MM.1S (cell line): ENCODE data around the gene DNAAF1.

Source experiments
- DNase-seq: peaks from one replicate; pipeline ENCODE4 v3.0.0-alpha.2; 2015
- H2AFZ ChIP-seq: fragments of 300-600 bp; sonication (generic); 2 replicates; pipeline ENCODE4 v1.6.0; 2016; ENCODE audit warnings: antibody characterized with exemption, low read length
- H3F3A ChIP-seq: fragments of 300-600 bp; sonication (generic); 2 replicates; pipeline ENCODE4 v1.6.1; 2016; ENCODE audit warnings: mild to moderate bottlenecking, antibody characterized with exemption, low read length, moderate library complexity, mixed read lengths; ENCODE audit not compliant: insufficient read depth
- H3K27ac ChIP-seq: fragments of 300-600 bp; sonication (generic); 2 replicates; pipeline ENCODE4 v1.5.1; 2016; ENCODE audit warnings: mild to moderate bottlenecking, low read length
- H3K27me3 ChIP-seq: fragments of 300-600 bp; sonication (generic); replicated peaks from 2 replicates; pipeline ENCODE4 v1.6.0; 2016; ENCODE audit warnings: low read length; ENCODE audit not compliant: insufficient read depth
- H3K36me3 ChIP-seq: fragments of 300-600 bp; sonication (generic); replicated peaks from 2 replicates; pipeline ENCODE4 v1.6.1; 2016; ENCODE audit warnings: mild to moderate bottlenecking, low read length, mixed read lengths; ENCODE audit not compliant: insufficient read depth
- H3K4me1 ChIP-seq: fragments of 300-600 bp; sonication (generic); 2 replicates; pipeline ENCODE4 v1.6.1; 2016; ENCODE audit warnings: low read length, mixed read lengths
- H3K4me2 ChIP-seq: fragments of 300-600 bp; sonication (generic); 2 replicates; pipeline ENCODE4 v1.6.0; 2016; ENCODE audit warnings: low read depth, low read length
- H3K4me3 ChIP-seq: fragments of 300-600 bp; sonication (generic); 2 replicates; pipeline ENCODE4 v1.5.1; 2016; ENCODE audit warnings: low read length, mixed read lengths
- H3K79me2 ChIP-seq: fragments of 300-600 bp; sonication (generic); 2 replicates; pipeline ENCODE4 v1.6.1; 2016; ENCODE audit warnings: mixed run types, low read length, mixed read lengths
- H3K9ac ChIP-seq: fragments of 300-600 bp; sonication (generic); 2 replicates; pipeline ENCODE4 v1.6.1; 2016; ENCODE audit warnings: low read length, mixed read lengths
- H3K9me2 ChIP-seq: fragments of 300-600 bp; sonication (generic); replicated peaks from 2 replicates; pipeline ENCODE4 v1.6.1; 2016; ENCODE audit warnings: mild to moderate bottlenecking, low read length, mixed read lengths; ENCODE audit not compliant: insufficient read depth
- H3K9me3 ChIP-seq: fragments of 300-600 bp; sonication (generic); replicated peaks from 2 replicates; pipeline ENCODE4 v1.6.1; 2016; ENCODE audit warnings: mild to moderate bottlenecking, low read length, mixed read lengths; ENCODE audit not compliant: insufficient read depth
- H4K20me1 ChIP-seq: fragments of 300-600 bp; sonication (generic); 2 replicates; pipeline ENCODE4 v1.6.1; 2016; ENCODE audit warnings: mild to moderate bottlenecking, low read length, moderate library complexity, mixed read lengths; ENCODE audit not compliant: insufficient read depth
- EZH2 ChIP-seq: fragments of 300-600 bp; sonication (generic); optimal IDR thresholded peaks from 2 replicates; pipeline ENCODE3; 2017; ENCODE audit warnings: low read depth, mild to moderate bottlenecking, antibody characterized with exemption, low read length, mixed read lengths
- EZH2phosphoT487 ChIP-seq: fragments of 300-600 bp; sonication (generic); IDR thresholded peaks from 2 replicates; pipeline ENCODE4 v1.6.1; 2018; ENCODE audit warnings: antibody characterized with exemption, low read length
- TF ChIP-seq, protein P1 (sequence below): fragments of 300-600 bp; sonication (generic); IDR thresholded peaks from 2 replicates; pipeline ENCODE4 v1.5.1; 2016; ENCODE audit warnings: antibody characterized with exemption, low read length, mixed read lengths

The DNAAF1 gene

GRCh38 chr16:84098939-84099338 lies 46.2 kb upstream of the DNAAF1 start:
- H3K9me3 ChIP-seq: no peaks in the 10 kb centered on the region
- H4K20me1 ChIP-seq: no peaks in the 10 kb centered on the region
- no peak overlapping the region for H2AFZ ChIP-seq
- no peak for DNase-seq
- H3K27me3 ChIP-seq: no peaks in the 10 kb centered on the region
- TF ChIP-seq EZH2: no peak
- no peak for TF ChIP-seq EZH2phosphoT487
- TF ChIP-seq, protein P1, sequence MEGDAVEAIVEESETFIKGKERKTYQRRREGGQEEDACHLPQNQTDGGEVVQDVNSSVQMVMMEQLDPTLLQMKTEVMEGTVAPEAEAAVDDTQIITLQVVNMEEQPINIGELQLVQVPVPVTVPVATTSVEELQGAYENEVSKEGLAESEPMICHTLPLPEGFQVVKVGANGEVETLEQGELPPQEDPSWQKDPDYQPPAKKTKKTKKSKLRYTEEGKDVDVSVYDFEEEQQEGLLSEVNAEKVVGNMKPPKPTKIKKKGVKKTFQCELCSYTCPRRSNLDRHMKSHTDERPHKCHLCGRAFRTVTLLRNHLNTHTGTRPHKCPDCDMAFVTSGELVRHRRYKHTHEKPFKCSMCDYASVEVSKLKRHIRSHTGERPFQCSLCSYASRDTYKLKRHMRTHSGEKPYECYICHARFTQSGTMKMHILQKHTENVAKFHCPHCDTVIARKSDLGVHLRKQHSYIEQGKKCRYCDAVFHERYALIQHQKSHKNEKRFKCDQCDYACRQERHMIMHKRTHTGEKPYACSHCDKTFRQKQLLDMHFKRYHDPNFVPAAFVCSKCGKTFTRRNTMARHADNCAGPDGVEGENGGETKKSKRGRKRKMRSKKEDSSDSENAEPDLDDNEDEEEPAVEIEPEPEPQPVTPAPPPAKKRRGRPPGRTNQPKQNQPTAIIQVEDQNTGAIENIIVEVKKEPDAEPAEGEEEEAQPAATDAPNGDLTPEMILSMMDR: no peak
- no peak overlapping the region for H3K4me2 ChIP-seq
- H3K9me2 ChIP-seq: no peaks in the 10 kb centered on the region
- H3K79me2 ChIP-seq: peaks cover 74% of the 10 kb centered on the region
- peak overlapping the region; percentile 23; the same call in 1 of the 2 replicates for H3K9ac ChIP-seq
- peak overlapping the region; percentile 96 for H3K27ac ChIP-seq
- peaks cover 4% of the 10 kb centered on the region for H3F3A ChIP-seq
- 0 out of 2 replicates have a peak, but pooled peaks cover 9% of the 10 kb centered on the region for H3K4me1 ChIP-seq
- no peaks in the 10 kb centered on the region for H3K36me3 ChIP-seq
- H3K4me3 ChIP-seq: no peak overlapping the region

DNA sequence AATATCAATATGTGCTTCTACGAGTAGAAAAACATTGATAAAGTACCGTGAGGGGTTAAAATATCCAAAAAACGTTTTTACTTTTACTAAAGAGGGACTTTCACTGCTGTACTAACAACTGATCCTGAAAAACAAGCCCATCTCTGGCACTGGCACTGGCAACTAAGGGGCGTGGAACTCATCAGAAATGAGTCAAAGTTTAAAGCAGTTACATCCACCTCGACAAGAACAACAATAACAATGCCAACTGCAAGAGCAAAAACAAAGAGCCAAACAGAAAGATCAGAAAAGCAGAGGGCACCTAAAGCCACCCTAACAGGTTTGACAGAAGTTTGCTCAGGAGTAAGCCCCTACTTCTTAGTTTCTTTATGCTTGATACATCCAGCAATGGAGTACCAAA lies 41.4 kb upstream of the DNAAF1 start:
- TF ChIP-seq, protein P1: no peak
- TF ChIP-seq EZH2 (no peak), EZH2phosphoT487 (no peak)
- H3K9ac ChIP-seq: no peak overlapping the region
- no peaks in the 10 kb centered on the region for H3K9me3 ChIP-seq
- H3K9me2 ChIP-seq: no peaks in the 10 kb centered on the region
- no peak overlapping the region for H3K4me2 ChIP-seq
- peaks cover 83% of the 10 kb centered on the region for H3K79me2 ChIP-seq
- H4K20me1 ChIP-seq: no peaks in the 10 kb centered on the region
- peaks cover 13% of the 10 kb centered on the region; the same call in 1 of the 2 replicates for H3K4me1 ChIP-seq
- H2AFZ ChIP-seq: no peak overlapping the region
- no peak for DNase-seq
- peaks cover 4% of the 10 kb centered on the region for H3F3A ChIP-seq
- H3K27me3 ChIP-seq: no peaks in the 10 kb centered on the region
- H3K36me3 ChIP-seq: no peaks in the 10 kb centered on the region
- H3K27ac ChIP-seq: no peak overlapping the region
- no peak overlapping the region for H3K4me3 ChIP-seq

- Histone ChIP-seq H3K27me3 (no peaks in the 10 kb centered on the region), H2AFZ (no peak overlapping the region), H3K4me2 (no peak overlapping the region), H3K4me3 (no peak overlapping the region), H3K9me2 (no peaks in the 10 kb centered on the region), H3K79me2 (peaks cover 83% of the 10 kb centered on the region), H3K4me1 (peaks cover 14% of the 10 kb centered on the region), H3F3A (peaks cover 8% of the 10 kb centered on the region), H3K9ac (no peak overlapping the region), H3K9me3 (no peaks in the 10 kb centered on the region), H4K20me1 (no peaks in the 10 kb centered on the region), H3K36me3 (no peaks in the 10 kb centered on the region), H3K27ac (no peak overlapping the region)
- no peak for DNase-seq
- TF ChIP-seq, protein P1: no peak
- TF ChIP-seq EZH2 (no peak), EZH2phosphoT487 (no peak)
These were observed 40.9 kb upstream of the DNAAF1 start for GRCh38 chr16:84104231-84104630.
